ACHN (cell line): ENCODE data around the gene BFSP2.
"Not testable (repeated sequence)": the region's sequence is repeated elsewhere in the genome, so short reads cannot be mapped to it uniquely, and the experiment has no call there.

Experiments used
- DNase-seq: peaks from one replicate; pipeline ENCODE4 v3.0.0-alpha.2; 2015
- in situ Hi-C: cut with HindIII; loops from 2 replicates; pipeline ENCODE4 v1.10.0; 2017; ENCODE audit warnings: low sequenced_read_pairs, low pct_ligation_motif_present, low pct_unique_long_range_greater_than_20kb

BFSP2 gene

DNA sequence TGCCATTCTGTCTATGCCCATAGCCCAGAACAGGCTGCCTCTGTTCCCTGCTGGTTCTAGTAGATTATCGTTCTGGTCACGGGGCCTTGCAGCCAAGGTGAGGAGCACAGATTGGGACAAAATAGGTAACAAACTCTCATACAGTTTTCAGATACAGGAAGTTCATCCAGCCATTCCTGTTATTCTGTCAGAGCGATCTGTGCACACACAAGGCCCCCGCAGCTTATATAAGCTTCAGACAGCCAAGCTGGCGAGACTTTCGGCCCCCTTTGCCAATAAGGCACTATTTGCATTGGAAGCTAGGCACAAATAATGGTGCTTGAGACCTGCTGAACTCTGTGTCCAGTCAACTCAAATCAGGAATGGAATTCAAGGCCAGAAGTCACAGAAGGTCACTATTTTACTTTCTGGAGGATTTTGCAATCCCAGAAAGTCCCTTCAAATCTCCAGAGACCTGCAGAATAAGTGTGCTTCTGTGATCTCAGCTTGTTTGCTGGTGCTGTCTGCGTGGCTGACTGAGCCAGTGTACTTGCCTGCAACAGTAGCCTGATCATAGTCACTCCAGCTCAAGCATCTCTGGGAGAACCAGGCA is 69.4 kb downstream of the BFSP2 start:
- DNase-seq = no peak
- in situ Hi-C loops = no loop called here

DNA sequence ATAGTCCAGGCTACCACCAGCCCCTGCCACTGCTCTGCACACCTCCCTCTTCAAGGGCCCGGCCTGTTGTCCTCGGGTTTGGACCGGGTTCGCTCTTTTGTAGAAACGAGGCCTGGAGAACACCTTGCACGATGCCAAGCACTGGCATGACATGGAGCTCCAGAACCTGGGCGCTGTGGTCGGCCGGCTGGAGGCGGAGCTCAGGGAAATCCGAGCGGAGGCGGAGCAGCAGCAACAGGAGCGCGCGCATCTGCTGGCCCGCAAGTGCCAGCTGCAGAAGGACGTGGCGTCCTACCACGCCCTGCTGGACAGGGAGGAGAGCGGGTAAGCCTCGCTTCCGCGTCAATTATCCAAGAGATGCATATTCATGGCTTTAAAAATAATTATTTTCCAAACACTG is 72.4 kb downstream of the BFSP2 start:
- in situ Hi-C loops = no loop called here
- DNase-seq = no peak

DNA sequence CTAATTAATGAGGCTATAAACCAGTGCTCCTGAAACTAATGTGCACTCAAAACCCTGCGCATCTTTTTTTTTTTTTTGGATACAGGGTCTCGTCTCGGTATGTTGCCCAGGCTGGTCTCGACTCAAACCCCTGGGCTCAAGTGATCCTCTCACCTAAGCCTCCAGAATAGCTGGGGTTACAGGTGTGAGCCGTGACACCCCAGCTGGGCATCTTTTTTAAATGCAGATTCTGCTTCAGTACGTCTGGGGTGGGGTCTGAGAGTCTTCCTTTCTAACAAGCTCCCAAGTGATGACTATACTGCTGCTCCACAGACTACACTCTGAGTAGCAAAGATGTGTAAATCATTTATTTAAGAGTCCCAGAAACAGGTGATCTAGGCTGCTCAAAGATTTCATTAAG is 73.0 kb downstream of the BFSP2 start:
- in situ Hi-C loops = no loop called here
- DNase-seq = no peak

DNA sequence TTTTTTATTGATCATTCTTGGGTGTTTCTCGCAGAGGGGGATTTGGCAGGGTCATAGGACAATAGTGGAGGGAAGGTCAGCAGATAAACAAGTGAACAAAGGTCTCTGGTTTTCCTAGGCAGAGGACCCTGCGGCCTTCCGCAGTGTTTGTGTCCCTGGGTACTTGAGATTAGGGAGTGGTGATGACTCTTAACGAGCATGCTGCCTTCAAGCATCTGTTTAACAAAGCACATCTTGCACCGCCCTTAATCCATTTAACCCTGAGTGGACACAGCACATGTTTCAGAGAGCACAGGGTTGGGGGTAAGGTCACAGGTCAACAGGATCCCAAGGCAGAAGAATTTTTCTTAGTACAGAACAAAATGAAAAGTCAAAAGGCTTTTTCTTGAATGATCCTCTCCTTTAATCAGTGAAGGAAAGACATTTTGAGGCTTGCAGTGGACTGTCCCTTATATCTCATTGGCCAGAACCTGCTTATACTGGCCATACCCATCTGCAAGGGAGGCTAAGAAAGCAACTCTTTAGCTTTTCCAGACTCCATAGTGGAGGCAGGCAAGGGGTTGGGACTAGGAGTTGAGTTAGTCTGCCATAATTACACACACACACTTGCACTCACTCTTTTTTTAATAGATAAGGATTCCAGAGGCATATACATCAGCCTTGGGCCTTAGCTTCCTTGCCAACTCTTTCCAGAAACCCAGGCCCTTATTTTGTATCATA is 73.8 kb downstream of the BFSP2 start:
- DNase-seq, in situ Hi-C loops: not testable (repeated sequence)

DNA sequence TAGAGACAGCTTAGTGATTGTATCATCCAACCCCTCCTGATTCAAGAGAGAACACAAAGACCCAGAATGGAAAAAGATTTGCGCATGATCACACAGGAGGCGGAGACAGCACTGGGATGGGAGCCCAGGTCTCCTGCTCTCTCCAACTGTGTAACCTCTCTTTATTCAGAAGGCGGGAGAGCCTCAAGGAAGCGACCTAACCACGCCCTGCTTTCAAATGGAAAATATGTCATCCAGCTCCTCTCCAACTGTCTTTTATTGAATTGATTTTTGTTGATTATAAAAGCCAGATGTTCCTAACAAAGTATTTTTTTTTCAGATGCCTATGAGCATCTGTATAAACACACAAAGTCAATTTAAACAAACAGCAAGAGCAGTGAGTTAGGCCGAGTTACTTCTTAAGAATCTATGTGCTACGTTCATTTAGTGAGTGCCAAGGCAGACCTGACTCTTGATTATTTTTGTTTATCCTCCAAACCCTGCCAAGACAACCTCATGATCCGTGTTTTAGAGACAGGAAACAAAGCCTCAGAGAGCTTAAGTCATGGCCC is 74.5 kb downstream of the BFSP2 start:
- in situ Hi-C loops = no loop called here
- no peak for DNase-seq

DNA sequence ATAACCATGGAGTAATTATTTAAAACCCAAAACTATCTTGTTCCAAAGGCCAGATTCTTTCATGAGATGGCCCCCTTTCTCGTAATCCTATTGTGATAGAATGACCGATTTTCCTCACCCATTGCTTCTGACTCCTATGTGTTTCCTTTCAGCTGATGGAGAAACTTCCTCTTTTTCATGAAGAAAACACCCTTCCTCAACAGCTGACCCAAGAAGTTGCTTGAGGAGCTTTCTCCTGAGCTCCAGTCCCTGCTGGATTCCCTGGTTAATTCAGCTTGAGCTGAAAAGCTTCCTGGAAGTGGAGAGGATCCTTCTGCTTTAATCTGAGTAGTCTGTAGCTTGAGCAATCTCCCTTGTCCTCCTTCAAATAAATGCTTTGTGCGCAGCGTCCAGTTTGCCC is 75.0 kb downstream of the BFSP2 start:
- no peak for DNase-seq
- in situ Hi-C loops = no loop called here

DNA sequence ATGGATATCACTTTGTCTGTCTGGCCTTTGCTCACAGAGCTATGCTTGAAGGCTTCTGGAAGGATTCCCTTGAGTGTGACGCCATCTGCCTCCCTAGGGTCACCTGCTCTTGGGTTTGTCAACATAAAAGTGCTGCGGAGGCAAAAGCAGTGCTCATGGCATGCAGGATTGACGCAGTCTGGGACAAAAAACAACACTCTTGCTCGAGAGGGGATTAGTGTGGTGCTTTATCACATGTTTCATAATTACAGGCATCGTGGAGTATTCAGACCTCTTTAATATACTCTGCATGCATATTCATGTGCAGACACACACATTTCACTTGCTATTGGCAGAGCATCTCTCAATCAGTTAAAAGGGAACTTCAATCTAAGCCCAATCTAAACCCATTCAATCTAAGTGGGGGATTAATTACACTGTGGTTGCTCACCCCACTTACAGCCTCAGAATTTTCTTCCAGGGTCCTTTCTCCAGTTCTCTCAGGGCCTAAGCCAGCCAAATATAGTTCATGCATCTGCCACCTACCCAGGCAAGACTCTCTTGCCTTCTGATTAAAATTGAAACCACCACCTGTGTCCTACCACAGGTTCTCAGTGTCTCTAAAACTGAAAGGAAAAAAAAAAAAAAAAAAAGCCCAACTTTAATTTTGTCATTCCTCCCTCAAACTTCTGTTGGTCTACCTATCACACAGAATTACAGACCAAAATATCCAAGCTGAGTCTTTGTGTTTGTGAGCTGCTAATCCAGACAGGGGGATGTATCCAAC is 75.6 kb downstream of the BFSP2 start:
- no peak for DNase-seq
- in situ Hi-C loops = no loop called here

DNA sequence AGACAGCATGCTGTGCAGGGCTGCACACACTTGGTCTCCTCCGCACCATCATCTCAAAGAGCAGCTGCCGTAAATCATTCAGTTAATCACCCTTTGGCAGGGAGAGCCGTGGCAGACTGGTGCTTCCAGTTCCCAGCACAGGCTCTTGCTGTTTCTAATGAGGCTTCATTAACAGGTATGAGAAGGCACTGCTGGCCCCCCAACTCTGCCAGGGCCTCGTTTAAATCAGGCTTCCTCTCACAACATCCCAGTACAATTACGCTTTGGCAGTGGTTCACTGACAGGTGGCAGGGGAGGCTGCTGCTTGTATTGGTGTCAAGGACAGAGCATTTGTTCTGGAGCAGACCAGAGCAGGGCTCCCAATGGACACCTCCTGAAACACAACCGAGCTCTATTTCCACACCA is 77.1 kb downstream of the BFSP2 start:
- in situ Hi-C loops = no loop called here
- no peak for DNase-seq

DNA sequence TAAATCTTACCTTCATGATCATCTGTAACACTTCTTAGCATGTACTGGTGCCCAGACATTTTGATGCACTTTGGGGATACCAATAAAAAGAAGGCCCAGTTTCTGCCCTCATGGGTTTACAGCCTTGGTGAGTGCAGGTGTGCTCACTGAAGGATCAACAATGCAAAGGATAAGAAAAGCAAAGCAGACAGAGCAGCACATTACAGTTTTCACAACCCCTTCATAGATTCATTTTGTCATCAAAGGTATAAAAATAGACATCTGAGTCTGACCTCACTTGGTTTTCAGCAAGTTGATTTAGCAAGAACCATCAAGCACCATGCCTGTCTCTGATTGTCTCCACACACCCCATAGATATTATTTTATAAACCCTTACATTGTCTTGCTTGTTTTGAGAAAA is 77.6 kb downstream of the BFSP2 start:
- DNase-seq = no peak
- in situ Hi-C loops = no loop called here

DNA sequence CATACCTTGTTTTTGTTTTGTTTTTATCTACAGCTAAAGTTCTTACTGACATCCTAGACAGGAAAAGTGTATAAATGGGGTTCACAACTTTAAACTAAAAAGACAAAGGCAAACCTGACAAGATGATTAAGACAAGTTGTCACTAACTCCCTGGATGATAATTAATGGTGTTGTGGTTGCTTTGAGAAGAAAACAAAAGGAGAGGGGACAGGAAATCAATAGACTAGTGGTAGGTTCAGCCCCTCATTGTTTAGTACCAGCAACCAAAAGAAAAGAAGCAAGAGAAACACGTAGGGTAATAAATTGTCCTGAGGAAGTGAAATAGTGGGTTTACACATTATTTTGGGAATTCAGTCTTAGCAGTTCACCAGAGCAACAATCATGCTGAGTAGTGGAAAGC is 78.8 kb downstream of the BFSP2 start:
- no peak for DNase-seq
- in situ Hi-C loops = no loop called here

DNA sequence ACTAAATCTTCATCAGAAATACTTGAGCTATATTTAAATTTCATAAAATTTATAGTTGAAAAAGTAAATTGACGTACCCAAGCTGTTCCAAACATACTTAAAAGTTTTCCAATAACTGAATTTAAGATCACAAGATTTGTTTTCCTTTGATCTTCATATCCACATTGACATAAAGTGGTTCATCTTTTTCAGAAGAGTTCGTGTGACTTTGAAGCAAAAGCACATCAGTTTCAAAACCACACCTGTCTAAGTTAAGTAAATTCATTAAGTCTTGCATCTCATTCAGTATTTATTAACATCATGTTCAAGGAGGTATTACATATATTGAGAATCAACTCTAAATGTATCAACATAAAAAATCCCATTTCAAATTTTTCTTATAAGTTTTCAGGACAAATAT is 79.5 kb downstream of the BFSP2 start:
- in situ Hi-C loops = no loop called here

DNA sequence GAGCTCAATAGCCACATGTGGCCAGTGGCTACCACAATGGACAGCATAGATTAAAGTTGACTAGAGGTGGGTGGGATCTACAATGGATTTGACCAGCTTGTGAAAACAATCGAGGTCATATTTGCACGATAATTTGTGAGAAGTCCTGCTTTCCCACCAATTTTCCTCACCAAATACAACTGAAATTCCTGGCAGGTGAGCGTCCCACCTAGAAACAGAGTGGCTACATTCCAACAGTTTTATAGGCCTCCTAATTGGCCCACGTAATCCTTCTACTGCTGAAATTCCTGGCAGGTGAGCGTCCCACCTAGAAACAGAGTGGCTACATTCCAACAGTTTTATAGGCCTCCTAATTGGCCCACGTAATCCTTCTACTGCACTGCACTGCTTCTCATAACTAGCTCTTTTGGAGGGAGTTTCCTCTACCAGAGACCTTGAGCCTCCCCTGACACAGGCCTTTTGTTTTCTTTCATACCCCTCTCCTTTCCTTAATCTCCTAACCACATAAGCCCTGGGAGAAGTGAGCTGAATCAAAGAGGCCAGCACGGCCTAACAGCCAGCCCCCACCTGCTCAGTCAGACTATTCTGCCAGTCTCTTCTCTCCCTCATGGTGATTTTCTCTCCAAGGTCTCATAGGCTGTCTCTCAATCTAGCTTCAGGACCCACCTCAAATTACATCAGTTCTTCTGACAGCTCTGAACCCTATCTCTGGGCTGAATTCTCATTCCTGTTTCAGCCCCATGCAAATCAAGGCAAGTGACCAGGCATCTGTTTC is 80.2 kb downstream of the BFSP2 start:
- DNase-seq = no peak
- in situ Hi-C loops = no loop called here

More for the DNA sequence above, 79.5 kb downstream of the BFSP2 start:
- no peak for DNase-seq

DNA sequence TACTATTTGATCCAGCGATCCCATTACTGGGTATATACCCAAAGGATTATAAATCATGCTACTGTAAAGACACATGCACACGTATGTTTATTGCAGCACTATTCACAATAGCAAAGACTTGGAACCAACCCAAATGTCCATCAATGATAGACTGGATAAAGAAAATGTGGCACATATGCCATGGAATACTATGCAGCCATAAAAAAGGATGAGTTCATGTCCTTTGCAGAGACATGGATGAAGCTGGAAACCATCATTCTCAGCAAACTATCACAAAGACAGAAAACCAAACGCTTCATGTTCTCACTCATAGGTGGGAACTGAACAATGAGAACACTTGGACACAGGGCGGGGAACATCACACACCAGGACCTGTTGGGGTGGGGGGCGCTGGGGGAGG is 82.6 kb downstream of the BFSP2 start:
- in situ Hi-C loops, DNase-seq: not testable (repeated sequence)

DNA sequence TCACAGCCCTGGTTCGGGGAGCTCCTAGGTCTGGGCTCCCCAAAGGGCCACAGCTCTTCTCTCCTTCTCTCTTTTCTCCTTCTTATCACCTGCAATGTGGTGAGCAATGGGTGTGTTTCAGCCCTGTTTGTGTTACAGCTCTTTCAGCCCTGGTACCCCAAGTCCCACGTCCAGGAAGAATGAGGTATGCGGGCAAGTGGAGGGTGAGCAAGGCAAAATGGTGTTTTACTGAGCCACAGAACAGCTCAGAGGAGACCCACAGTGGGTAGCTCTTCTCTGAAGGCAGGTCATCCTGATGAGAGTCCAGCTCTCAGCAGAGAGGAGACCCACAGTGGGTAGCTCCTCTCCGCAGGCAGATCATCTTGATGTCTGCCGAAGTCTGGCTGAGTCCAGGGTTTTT is 86.8 kb downstream of the BFSP2 start:
- DNase-seq = no peak
- in situ Hi-C loops = no loop called here

DNA sequence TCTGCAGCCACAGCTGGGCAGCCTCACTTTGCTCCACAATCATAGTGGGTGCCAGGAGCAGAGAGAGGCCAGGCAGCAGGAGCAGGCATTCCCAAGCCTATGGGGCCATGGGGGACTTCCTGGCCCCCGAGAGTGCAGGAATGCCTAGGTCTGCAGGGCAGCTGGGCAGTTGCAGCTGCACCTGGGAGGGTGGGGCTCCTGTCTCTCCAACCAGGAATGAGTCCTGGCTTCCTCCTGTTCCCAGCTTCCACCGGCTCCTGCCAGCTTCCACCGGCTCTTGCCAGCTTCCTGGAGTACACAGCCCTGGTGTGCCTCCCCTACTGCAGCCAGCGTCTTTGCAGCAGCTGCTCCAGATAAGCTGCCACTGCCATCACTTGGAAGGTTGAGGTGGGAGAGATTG is 87.3 kb downstream of the BFSP2 start:
- in situ Hi-C loops = no loop called here
- no peak for DNase-seq

DNA sequence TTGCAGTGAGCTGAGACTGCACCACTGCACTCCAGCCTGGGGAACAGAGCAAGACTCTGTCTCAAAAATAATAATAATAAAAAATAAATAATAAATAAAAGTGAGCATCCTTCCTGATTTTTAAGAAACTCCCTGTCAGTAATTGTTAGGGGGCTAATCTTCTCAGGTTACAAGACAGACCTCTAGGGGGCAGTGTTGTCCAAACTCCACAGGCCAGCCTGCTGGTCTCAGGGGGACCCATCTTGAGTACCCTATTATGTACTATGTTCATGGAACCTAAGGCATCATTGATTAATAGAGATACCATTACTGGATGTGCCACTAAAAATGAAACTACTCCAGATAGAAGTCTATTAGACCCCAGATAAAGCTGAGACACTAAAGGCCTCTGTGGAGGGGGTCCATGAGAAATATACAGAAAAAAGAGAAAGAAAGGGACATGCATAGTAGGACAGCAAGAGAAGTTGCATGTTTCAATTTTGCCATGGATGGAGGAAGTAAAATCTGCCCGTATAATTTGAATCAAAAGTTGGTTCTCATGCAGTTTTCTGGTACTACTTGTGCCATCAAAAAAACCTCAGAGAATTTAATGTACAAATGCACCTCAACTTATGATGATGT is 88.2 kb downstream of the BFSP2 start:
- peak; percentile 10 for DNase-seq
- in situ Hi-C loops = no loop called here

DNA sequence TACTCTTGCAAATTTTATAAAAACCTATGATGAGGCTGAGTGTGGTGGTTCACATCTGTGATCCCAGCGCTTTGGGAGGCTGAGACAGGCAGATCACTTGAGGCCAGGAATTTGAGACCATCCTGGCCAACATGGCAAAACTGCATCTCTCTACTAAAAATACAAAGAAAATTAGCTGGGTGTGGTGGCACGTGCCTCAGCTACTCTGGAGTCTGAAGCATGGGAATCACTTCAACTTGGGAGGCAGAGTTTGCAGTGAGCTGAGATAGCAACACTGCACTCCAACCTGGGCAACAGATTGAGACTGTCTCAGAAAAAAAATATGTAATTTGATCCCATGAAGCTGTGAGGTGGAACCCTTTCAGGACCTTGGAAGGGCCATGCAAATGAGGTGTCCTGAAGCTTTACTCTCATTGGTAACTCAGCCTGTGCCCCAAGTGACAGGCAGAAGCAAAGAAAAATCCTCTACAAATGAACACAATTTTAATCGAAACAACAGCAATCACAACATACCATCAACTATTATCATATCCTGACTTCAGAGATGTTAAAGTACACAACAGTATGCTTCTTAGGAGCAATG is 89.0 kb downstream of the BFSP2 start:
- in situ Hi-C loops = no loop called here
- peak; percentile 53 for DNase-seq

DNA sequence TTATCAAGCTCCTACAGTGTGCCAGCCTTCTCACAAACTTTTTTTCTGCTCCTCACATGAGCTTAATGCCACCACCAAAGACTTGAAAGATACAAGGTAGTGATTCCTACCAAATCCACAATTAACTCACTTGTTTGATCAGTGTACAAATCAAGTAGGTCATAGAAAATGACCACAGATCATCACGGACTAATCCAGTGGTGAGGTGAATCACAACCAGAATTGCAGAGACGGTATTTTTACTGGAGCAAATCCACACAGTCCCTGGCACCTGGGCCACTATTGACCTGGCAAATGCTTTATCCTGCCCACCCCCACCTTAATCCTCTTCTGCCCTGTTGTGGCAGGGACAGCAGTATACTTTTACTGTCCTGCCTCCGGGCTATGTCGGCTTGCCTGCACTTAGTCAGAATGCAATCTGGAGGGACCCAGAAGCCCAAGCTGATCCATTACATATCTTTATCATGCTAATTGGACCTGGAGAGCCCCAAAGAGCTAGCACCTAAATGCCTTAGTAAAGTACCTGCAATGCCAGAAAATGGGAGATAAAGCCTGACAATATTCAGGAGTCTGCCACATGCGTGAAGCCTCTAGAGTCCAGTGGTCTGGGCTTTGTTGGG is 89.7 kb downstream of the BFSP2 start:
- in situ Hi-C loops = no loop called here

More for the DNA sequence above, 89.7 kb downstream of the BFSP2 start:
- no peak for DNase-seq
